Ovary (tissue), 3 donors: ENCODE data around the gene WFIKKN1.

ENCODE experiments used
- EP300 ChIP-seq: sonication (generic); formaldehyde crosslinking; IDR thresholded peaks from one replicate; pipeline ENCODE4 v1.6.1; 2017; ENCODE audit warnings: antibody characterized with exemption
- TF ChIP-seq, protein P1 (sequence below), 3 donors: fragments of 450-650 bp in 2 of 3; fragments of 200-600 bp in 1 of 3; IDR thresholded peaks; one replicate each; pipeline versions ENCODE4 v1.5.1 to v1.8.0; 2016 to 2022; ENCODE audit warnings: antibody characterized with exemption in 3 of 3, mild to moderate bottlenecking in 1 of 3
- donor health status: DM: no; HTN: no; CAD: no.

DNA sequence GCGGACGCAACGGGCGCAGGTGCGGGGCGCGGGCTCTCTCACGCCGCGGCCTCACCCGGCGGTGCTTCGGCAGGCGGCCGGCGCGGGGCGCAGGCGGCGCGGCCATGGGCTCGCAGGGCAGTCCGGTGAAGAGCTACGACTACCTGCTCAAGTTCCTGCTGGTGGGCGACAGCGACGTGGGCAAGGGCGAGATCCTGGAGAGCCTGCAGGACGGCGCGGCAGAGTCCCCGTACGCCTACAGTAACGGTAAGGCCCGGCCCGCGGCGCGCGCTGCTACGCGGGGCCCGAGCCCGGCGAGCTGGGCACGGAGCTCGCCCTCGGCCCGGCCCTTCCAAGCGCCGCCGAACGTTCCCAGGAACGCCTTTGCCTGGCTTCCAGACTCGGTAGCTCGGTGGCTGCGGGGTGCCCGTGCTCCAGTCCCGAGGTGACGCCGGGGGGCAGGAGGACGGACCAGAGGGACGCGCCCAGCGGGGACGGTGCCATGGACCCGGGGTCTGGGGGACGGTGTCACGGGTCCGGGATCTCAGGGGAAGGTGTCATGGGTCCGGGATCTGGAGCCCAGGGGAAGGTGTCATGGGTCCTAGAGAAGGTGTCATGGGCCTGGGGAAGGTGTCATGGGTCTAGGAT lies 40.5 kb upstream of the WFIKKN1 start:
- TF ChIP-seq, protein P1, sequence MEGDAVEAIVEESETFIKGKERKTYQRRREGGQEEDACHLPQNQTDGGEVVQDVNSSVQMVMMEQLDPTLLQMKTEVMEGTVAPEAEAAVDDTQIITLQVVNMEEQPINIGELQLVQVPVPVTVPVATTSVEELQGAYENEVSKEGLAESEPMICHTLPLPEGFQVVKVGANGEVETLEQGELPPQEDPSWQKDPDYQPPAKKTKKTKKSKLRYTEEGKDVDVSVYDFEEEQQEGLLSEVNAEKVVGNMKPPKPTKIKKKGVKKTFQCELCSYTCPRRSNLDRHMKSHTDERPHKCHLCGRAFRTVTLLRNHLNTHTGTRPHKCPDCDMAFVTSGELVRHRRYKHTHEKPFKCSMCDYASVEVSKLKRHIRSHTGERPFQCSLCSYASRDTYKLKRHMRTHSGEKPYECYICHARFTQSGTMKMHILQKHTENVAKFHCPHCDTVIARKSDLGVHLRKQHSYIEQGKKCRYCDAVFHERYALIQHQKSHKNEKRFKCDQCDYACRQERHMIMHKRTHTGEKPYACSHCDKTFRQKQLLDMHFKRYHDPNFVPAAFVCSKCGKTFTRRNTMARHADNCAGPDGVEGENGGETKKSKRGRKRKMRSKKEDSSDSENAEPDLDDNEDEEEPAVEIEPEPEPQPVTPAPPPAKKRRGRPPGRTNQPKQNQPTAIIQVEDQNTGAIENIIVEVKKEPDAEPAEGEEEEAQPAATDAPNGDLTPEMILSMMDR (IDR thresholded peaks at IDR 0.05): no peak
- no peak for TF ChIP-seq EP300
